SK-N-SH (cell line): ENCODE data around the gene CACNA1G. TPM values are rescaled to one million over a fixed set of nuclear protein-coding genes. Genes with fewer than 3 reads are reported as not detected.

ENCODE experiments used
- CTCF ChIA-PET: fragments of 300-600, 350-600 bp; formaldehyde crosslinking; extraction: SDS; loops from one replicate; lab custom pipeline; 2021; lab: Yijun Ruan, JAX
- POLR2A ChIA-PET: fragments of 350-600 bp; sonication (Branson Sonifier 250); formaldehyde crosslinking; extraction: SDS; loops from one replicate; lab custom pipeline; 2020; ENCODE audit warnings: antibody characterized with exemption, inconsistent platforms; lab: Yijun Ruan, JAX
- DNase-seq: peaks from one replicate; pipeline ENCODE4 v3.0.0; 2012
- H2AFZ ChIP-seq: fragments of 200-600 bp; sonication (generic); 2 replicates; pipeline ENCODE4 v1.8.1; 2016; ENCODE audit warnings: antibody characterized with exemption, mild to moderate bottlenecking, low read depth
- H3F3A ChIP-seq: fragments of 200-600 bp; sonication (generic); replicated peaks from 2 replicates; pipeline ENCODE3; 2016; ENCODE audit warnings: antibody characterized with exemption, mild to moderate bottlenecking; ENCODE audit not compliant: insufficient read depth
- H3K27ac ChIP-seq, 2 experiments: fragments of 200-500 bp in 1 of 2; fragments of 200-600 bp in 1 of 2; sonication (Bioruptor generic) in 1 of 2; sonication (generic), shearing (Covaris generic) in 1 of 2; 2 replicates each; pipeline versions ENCODE4 v1.5.1 to v1.6.1; 2014 to 2016; ENCODE audit warnings: low read depth in 2 of 2, inconsistent platforms in 1 of 2, low read length in 1 of 2, mild to moderate bottlenecking in 1 of 2, mixed read lengths in 1 of 2
- H3K27me3 ChIP-seq: fragments of 200-600 bp; sonication (generic), shearing (Covaris generic); 2 replicates; pipeline ENCODE4 v1.6.1; 2016; ENCODE audit warnings: mixed run types; ENCODE audit not compliant: insufficient read depth
- H3K36me3 ChIP-seq, 2 experiments: fragments of 200-500 bp in 1 of 2; fragments of 200-600 bp in 1 of 2; sonication (Bioruptor generic) in 1 of 2; sonication (generic) in 1 of 2; replicated peaks in 1 of 2; 2 replicates each; pipeline versions ENCODE3 to v1.5.1; 2014 to 2016; ENCODE audit warnings: low read length in 1 of 2, mild to moderate bottlenecking in 1 of 2; ENCODE audit not compliant: insufficient read depth in 2 of 2, control insufficient read depth in 1 of 2
- H3K4me1 ChIP-seq, 2 experiments: fragments of 200-500 bp in 1 of 2; fragments of 200-600 bp in 1 of 2; sonication (Bioruptor generic) in 1 of 2; sonication (generic), shearing (Covaris generic) in 1 of 2; 2 replicates each; pipeline versions ENCODE4 v1.5.1 to v1.6.1; 2014 to 2016; ENCODE audit warnings: low read depth in 1 of 2, low read length in 1 of 2, mixed run types in 1 of 2; ENCODE audit not compliant: insufficient read depth in 2 of 2, control insufficient read depth in 1 of 2
- H3K4me2 ChIP-seq: fragments of 200-600 bp; sonication (generic), shearing (Covaris generic); 2 replicates; pipeline ENCODE4 v1.6.1; 2017; ENCODE audit warnings: mixed run types
- H3K4me3 ChIP-seq, 2 experiments: fragments of 200-500 bp in 1 of 2; fragments of 200-600 bp in 1 of 2; sonication (Bioruptor generic) in 1 of 2; sonication (generic), shearing (Covaris generic) in 1 of 2; 2 replicates each; pipeline versions ENCODE4 v1.5.1 to v1.8.1; 2014 to 2016; ENCODE audit warnings: low read depth in 2 of 2, inconsistent platforms in 1 of 2, low read length in 1 of 2, mild to moderate bottlenecking in 1 of 2, mixed read lengths in 1 of 2, moderate library complexity in 1 of 2
- H3K79me2 ChIP-seq: fragments of 200-600 bp; sonication (generic); 2 replicates; pipeline ENCODE4 v1.8.1; 2017; ENCODE audit warnings: mild to moderate bottlenecking; ENCODE audit not compliant: insufficient read depth
- H3K9ac ChIP-seq: fragments of 200-600 bp; sonication (generic); 2 replicates; pipeline ENCODE4 v1.6.1; 2017; ENCODE audit warnings: mixed run types
- H3K9me2 ChIP-seq: fragments of 200-600 bp; sonication (generic); 2 replicates; pipeline ENCODE4 v1.6.1; 2017; ENCODE audit warnings: mixed run types
- H3K9me3 ChIP-seq: fragments of 200-600 bp; sonication (generic); 2 replicates; pipeline ENCODE4 v1.6.1; 2017; ENCODE audit warnings: mixed run types, mild to moderate bottlenecking, moderate library complexity
- H4K20me1 ChIP-seq: fragments of 200-600 bp; sonication (generic); 2 replicates; pipeline ENCODE4 v1.6.1; 2017; ENCODE audit warnings: mild to moderate bottlenecking, mixed run types; ENCODE audit not compliant: insufficient read depth
- ELF1 ChIP-seq: IDR thresholded peaks from 2 replicates; pipeline ENCODE4 v1.4.0; 2012
- EP300 ChIP-seq, 2 experiments: IDR thresholded peaks; 2 replicates each; pipeline versions ENCODE4 v1.4.0 to v1.6.1; 2012; ENCODE audit warnings: borderline replicate concordance in 1 of 2, low read depth in 1 of 2, low read length in 1 of 2
- MEF2A ChIP-seq: IDR thresholded peaks from 2 replicates; pipeline ENCODE4 v1.4.0; 2012; ENCODE audit warnings: low read depth, borderline replicate concordance
- RAD21 ChIP-seq: IDR thresholded peaks from 2 replicates; pipeline ENCODE4 v1.6.1; 2012; ENCODE audit warnings: mild to moderate bottlenecking, low read length
- RFX5 ChIP-seq: IDR thresholded peaks from 2 replicates; pipeline ENCODE4 v1.6.1; 2012; ENCODE audit warnings: mild to moderate bottlenecking, improper control_type of control experiment, low read length
- SIN3A ChIP-seq: IDR thresholded peaks from 2 replicates; pipeline ENCODE4 v1.6.1; 2012; ENCODE audit warnings: low read depth, mild to moderate bottlenecking, low read length, moderate library complexity, borderline replicate concordance
- SMC3 ChIP-seq: IDR thresholded peaks from 2 replicates; pipeline ENCODE4 v1.6.1; 2012; ENCODE audit warnings: low read depth, low read length, improper control_type of control experiment
- TAF1 ChIP-seq: IDR thresholded peaks from 2 replicates; pipeline ENCODE4 v1.6.1; 2012; ENCODE audit warnings: low read depth, mild to moderate bottlenecking, low read length, moderate library complexity, borderline replicate concordance
- TCF12 ChIP-seq: IDR thresholded peaks from 2 replicates; pipeline ENCODE4 v1.4.0; 2012
- TEAD4 ChIP-seq: IDR thresholded peaks from 2 replicates; pipeline ENCODE4 v1.4.0; 2012; ENCODE audit warnings: mild to moderate bottlenecking, borderline replicate concordance; ENCODE audit not compliant: insufficient read depth
- YY1 ChIP-seq: IDR thresholded peaks from 2 replicates; pipeline ENCODE4 v1.4.0; 2012; ENCODE audit warnings: low read depth, mild to moderate bottlenecking
- WGBS: methylation state at CpG from one replicate; pipeline ENCODE4 v1.1.6; 2017; ENCODE audit warnings: low lambda C conversion rate; 5-methylcytosine and 5-hydroxymethylcytosine counted together
- polyA plus RNA-seq, 3 experiments: library from polyadenylated mRNA; depleted of rRNA; stranded (reverse); fragments of >200 nt; gene quantifications; 2 replicates each; pipeline ENCODE4 v1.2.3, GENCODE V29; 2012
- TF ChIP-seq, protein P1 (sequence below): fragments of 200-600 bp; sonication (generic); IDR thresholded peaks from 2 replicates; pipeline ENCODE4 v1.6.1; 2017; ENCODE audit warnings: antibody characterized with exemption, mild to moderate bottlenecking, moderate library complexity
- TF ChIP-seq, protein P2 (sequence below): fragments of 150-350 bp; IDR thresholded peaks from 2 replicates; pipeline ENCODE4 v1.6.1; 2017; ENCODE audit warnings: antibody characterized with exemption, low read length, low read depth, borderline replicate concordance
- TF ChIP-seq, protein P3 (sequence below): IDR thresholded peaks from 2 replicates; pipeline ENCODE4 v1.4.0; 2012; ENCODE audit warnings: low read depth
- TF ChIP-seq, protein P4 (sequence below): IDR thresholded peaks from 2 replicates; pipeline ENCODE4; 2012
- TF ChIP-seq, protein P5 (sequence below): IDR thresholded peaks from 2 replicates; pipeline ENCODE4 v1.6.1; 2012; ENCODE audit warnings: mild to moderate bottlenecking, low read depth, low read length, moderate library complexity

Gene CACNA1G
- polyA plus RNA-seq, 1 of the 3 experiments (the other 2 are of a cell fraction): 0.21 TPM

DNA sequence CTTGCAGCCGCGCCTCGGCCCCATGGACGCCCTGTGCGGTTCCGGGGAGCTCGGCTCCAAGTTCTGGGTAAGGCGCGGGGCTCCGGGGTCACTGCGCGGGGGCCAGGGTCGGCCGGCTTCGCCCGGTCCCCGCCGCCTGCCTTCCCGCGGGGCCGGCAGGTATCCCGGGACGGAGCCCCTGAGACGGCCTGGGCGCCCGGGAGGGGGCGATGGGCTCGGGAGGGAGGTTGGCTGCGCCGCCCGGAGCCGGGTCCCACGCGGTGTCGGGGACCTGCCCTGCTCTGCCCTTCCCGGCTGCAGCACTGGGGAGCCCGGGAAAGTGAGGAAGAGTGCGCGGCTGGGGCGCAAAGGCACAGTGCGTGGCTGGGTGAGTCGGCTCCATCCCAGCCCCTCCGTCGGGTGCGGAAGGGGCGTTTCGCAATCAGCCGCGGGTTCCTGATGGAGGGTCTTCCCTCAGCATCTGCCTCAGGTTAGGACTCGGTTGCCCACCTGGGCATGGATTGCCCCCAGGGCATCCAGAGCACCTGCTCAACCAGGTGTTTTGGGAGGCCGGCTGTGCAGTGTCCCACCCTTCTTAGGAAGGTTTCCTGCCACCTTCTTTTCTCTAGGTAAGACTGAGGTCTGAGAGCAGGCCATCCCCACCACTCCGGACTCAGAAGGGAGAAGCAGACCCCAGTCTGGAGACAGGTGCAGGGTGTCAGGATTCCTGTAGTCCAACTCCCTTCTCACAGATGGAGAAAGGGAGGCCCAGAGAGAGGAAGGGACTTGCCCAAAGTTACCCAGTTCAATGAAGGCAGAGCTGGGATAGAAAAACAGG, 74.6 kb downstream of the CACNA1G start:
- Histone ChIP-seq H3K9ac (peak overlapping the region; percentile 79), H3K79me2 (peaks cover 40% of the 10 kb centered on the region), H3K27me3 (no peaks in the 10 kb centered on the region), H3K4me1 (peaks cover 42 to 51% of the 10 kb centered on the region in 2 experiments; a peak in 3 of 4 replicates), H3K27ac (no peak overlapping the region; a peak in 1 of 4 replicates), H3K4me3 (peak overlapping the region; percentile 72 to 73), H3K4me2 (peak overlapping the region; percentile 94), H3K36me3 (no peaks in the 10 kb centered on the region), H4K20me1 (no peaks in the 10 kb centered on the region; the same call in 1 of the 2 replicates), H3F3A (peaks cover 46% of the 10 kb centered on the region), H2AFZ (peak overlapping the region; percentile 78; the same call in 1 of the 2 replicates), H3K9me2 (no peaks in the 10 kb centered on the region), H3K9me3 (no peaks in the 10 kb centered on the region)
- peak; percentile 85 for DNase-seq
- ChIA-PET CTCF (interaction anchor here (0.5 to 21.7 kb wide), 12 partner anchors 8 to 804 kb away, joined by 3 to 799 read pairs (median 6); partner anchors contain the start of genes RSAD1 and SPATA20), POLR2A (no interaction called here)
- WGBS: 8% methylated on average over 36 of the region's 52 CpGs
- TF ChIP-seq SMC3: 0 out of 2 replicates have a peak, but pooled peaks have one; percentile 6
- TF ChIP-seq, protein P1, sequence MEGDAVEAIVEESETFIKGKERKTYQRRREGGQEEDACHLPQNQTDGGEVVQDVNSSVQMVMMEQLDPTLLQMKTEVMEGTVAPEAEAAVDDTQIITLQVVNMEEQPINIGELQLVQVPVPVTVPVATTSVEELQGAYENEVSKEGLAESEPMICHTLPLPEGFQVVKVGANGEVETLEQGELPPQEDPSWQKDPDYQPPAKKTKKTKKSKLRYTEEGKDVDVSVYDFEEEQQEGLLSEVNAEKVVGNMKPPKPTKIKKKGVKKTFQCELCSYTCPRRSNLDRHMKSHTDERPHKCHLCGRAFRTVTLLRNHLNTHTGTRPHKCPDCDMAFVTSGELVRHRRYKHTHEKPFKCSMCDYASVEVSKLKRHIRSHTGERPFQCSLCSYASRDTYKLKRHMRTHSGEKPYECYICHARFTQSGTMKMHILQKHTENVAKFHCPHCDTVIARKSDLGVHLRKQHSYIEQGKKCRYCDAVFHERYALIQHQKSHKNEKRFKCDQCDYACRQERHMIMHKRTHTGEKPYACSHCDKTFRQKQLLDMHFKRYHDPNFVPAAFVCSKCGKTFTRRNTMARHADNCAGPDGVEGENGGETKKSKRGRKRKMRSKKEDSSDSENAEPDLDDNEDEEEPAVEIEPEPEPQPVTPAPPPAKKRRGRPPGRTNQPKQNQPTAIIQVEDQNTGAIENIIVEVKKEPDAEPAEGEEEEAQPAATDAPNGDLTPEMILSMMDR: peak; percentile 26; the same call in 1 of the 2 replicates
- peak; percentile 2; the same call in 1 of the 2 replicates for TF ChIP-seq SIN3A
- TF ChIP-seq, protein P2, sequence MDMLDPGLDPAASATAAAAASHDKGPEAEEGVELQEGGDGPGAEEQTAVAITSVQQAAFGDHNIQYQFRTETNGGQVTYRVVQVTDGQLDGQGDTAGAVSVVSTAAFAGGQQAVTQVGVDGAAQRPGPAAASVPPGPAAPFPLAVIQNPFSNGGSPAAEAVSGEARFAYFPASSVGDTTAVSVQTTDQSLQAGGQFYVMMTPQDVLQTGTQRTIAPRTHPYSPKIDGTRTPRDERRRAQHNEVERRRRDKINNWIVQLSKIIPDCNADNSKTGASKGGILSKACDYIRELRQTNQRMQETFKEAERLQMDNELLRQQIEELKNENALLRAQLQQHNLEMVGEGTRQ: no peak
- TF ChIP-seq ELF1: no peak
- TF ChIP-seq, protein P3, sequence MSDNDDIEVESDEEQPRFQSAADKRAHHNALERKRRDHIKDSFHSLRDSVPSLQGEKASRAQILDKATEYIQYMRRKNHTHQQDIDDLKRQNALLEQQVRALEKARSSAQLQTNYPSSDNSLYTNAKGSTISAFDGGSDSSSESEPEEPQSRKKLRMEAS: 0 out of 2 replicates have a peak, but pooled peaks have one; percentile 42
- no peak for TF ChIP-seq EP300 (IDR thresholded peaks at IDR 0.05; ENCODE audit: borderline replicate concordance in 1 of 2, low read depth in 1 of 2, low read length in 1 of 2)

DNA sequence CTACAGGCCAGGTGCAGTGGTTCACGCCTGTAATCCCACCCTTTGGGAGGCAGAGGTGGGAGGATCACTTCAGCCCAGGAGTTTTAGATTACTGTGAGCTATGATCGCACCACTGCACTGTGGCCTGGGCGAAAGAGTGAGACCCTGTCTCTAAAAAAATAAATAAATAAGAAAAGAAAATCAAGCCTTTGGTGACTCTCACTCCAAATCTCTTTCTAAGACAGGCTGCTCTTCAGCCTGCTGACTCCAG, 75.1 kb downstream of the CACNA1G start:
- H2AFZ ChIP-seq: no peak overlapping the region
- H3K4me3 ChIP-seq: peak overlapping the region; percentile 72 to 73; a peak in 3 of 4 replicates
- peaks cover 44% of the 10 kb centered on the region for H3F3A ChIP-seq
- H3K36me3 ChIP-seq: no peaks in the 10 kb centered on the region
- H3K9me3 ChIP-seq: no peaks in the 10 kb centered on the region
- no peak for DNase-seq
- H3K4me1 ChIP-seq: peaks cover 46 to 57% of the 10 kb centered on the region in 2 experiments; a peak in 3 of 4 replicates
- CTCF ChIA-PET: interaction anchor here (1.4 to 21.7 kb wide), 8 partner anchors 9 to 157 kb away, joined by 3 to 799 read pairs (median 49); partner anchors contain the start of genes RSAD1 and SPATA20
- H3K79me2 ChIP-seq: peaks cover 46% of the 10 kb centered on the region
- POLR2A ChIA-PET: no interaction called here
- H4K20me1 ChIP-seq: no peaks in the 10 kb centered on the region; the same call in 1 of the 2 replicates
- H3K9me2 ChIP-seq: no peaks in the 10 kb centered on the region
- H3K9ac ChIP-seq: peak overlapping the region; percentile 79
- peak overlapping the region; percentile 94 for H3K4me2 ChIP-seq
- no peak overlapping the region; a peak in 1 of 4 replicates for H3K27ac ChIP-seq
- H3K27me3 ChIP-seq: no peaks in the 10 kb centered on the region
- 66% methylated on average over 3 of the region's 3 CpGs for WGBS
- no peak for TF ChIP-seq TEAD4
- no peak for TF ChIP-seq TAF1
- TF ChIP-seq, protein P2: no peak
- no peak for TF ChIP-seq ELF1
- no peak for TF ChIP-seq TCF12
- TF ChIP-seq MEF2A: no peak
- no peak for TF ChIP-seq YY1
- no peak for TF ChIP-seq RFX5
- no peak for TF ChIP-seq RAD21
- TF ChIP-seq, protein P4, sequence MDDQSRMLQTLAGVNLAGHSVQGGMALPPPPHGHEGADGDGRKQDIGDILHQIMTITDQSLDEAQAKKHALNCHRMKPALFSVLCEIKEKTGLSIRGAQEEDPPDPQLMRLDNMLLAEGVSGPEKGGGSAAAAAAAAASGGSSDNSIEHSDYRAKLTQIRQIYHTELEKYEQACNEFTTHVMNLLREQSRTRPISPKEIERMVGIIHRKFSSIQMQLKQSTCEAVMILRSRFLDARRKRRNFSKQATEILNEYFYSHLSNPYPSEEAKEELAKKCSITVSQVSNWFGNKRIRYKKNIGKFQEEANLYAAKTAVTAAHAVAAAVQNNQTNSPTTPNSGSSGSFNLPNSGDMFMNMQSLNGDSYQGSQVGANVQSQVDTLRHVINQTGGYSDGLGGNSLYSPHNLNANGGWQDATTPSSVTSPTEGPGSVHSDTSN: no peak
- TF ChIP-seq, protein P5, sequence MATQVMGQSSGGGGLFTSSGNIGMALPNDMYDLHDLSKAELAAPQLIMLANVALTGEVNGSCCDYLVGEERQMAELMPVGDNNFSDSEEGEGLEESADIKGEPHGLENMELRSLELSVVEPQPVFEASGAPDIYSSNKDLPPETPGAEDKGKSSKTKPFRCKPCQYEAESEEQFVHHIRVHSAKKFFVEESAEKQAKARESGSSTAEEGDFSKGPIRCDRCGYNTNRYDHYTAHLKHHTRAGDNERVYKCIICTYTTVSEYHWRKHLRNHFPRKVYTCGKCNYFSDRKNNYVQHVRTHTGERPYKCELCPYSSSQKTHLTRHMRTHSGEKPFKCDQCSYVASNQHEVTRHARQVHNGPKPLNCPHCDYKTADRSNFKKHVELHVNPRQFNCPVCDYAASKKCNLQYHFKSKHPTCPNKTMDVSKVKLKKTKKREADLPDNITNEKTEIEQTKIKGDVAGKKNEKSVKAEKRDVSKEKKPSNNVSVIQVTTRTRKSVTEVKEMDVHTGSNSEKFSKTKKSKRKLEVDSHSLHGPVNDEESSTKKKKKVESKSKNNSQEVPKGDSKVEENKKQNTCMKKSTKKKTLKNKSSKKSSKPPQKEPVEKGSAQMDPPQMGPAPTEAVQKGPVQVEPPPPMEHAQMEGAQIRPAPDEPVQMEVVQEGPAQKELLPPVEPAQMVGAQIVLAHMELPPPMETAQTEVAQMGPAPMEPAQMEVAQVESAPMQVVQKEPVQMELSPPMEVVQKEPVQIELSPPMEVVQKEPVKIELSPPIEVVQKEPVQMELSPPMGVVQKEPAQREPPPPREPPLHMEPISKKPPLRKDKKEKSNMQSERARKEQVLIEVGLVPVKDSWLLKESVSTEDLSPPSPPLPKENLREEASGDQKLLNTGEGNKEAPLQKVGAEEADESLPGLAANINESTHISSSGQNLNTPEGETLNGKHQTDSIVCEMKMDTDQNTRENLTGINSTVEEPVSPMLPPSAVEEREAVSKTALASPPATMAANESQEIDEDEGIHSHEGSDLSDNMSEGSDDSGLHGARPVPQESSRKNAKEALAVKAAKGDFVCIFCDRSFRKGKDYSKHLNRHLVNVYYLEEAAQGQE: no peak
